Lower lobe of right lung (tissue), 2 donors: ENCODE measurements around the gene GPR180. TPM values are rescaled to one million over a fixed set of nuclear protein-coding genes. Genes with fewer than 3 reads are reported as not detected.

Experiments used
- ATAC-seq, 2 donors: fragments of 200-7000 bp; cut with Tn5 transposase; one replicate each; pipeline ENCODE4 v1.9.1; 2020 to 2022; ENCODE audit warnings: mild to moderate bottlenecking in 2 of 2, moderate library complexity in 2 of 2
- DNase-seq: peaks from one replicate; pipeline ENCODE4 v3.0.0-alpha.2; 2020
- H3K27ac ChIP-seq: fragments of 200-600 bp; one replicate; pipeline ENCODE4 v1.8.0; 2022
- H3K27me3 ChIP-seq: fragments of 200-600 bp; one replicate; pipeline ENCODE4 v1.8.0; 2022; ENCODE audit warnings: low read depth
- H3K36me3 ChIP-seq: fragments of 200-600 bp; one replicate; pipeline ENCODE4 v1.8.0; 2022; ENCODE audit warnings: mild to moderate bottlenecking
- H3K4me1 ChIP-seq: fragments of 200-600 bp; one replicate; pipeline ENCODE4 v1.8.0; 2022
- H3K4me3 ChIP-seq: fragments of 200-600 bp; one replicate; pipeline ENCODE4 v1.8.0; 2022; ENCODE audit warnings: mild to moderate bottlenecking
- H3K9me3 ChIP-seq: fragments of 200-600 bp; one replicate; pipeline ENCODE4 v1.8.0; 2022
- CTCF ChIP-seq: fragments of 200-600 bp; IDR thresholded peaks from one replicate; pipeline ENCODE4 v1.8.0; 2022; ENCODE audit warnings: antibody characterized with exemption, mild to moderate bottlenecking
- intact Hi-C: fragments of 100-400 bp; cut with DNase I; formaldehyde crosslinking; loops from one replicate; pipeline ENCODE4 v1.11.0; 2022
- total RNA-seq: library from RNA; stranded (reverse); fragmentation: NEBNext Ultra II Directional; extraction: Animal tissue kit (Norgen Biotek cat#: 25700); gene quantifications from one replicate; pipeline ENCODE4 v1.2.1, GENCODE V29; 2021
- donor health status: DM: no; HTN: yes; CAD: no; lungs with severe emphysema.

GPR180 gene
- total RNA-seq, 1 donor from 2014 or later, result 5.5 TPM

DNA sequence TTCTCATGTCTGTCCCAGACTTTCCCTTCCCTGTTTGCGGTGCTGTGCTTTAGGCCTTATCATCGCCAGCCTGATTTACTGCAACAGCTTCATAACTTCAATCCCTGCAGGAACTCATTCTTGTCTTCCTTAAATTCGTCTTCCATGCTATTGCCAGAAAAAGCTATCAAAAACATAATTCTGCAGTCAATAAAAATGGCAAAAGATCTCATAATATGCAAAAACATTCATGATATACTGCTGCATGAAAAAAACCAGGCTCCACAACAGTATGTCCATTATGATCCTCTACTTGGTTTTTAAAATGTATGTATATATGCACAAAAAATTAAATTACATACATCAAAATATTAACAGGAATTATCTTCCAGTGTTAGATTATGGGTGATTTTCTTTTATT, 34.1 kb upstream of the GPR180 start:
- intact Hi-C loops, result no loop called here
- no peaks in the 10 kb centered on the region for H3K27me3 ChIP-seq
- H3K27ac ChIP-seq, result no peak overlapping the region
- H3K36me3 ChIP-seq, result peaks cover 26% of the 10 kb centered on the region
- no peaks in the 10 kb centered on the region for H3K4me1 ChIP-seq
- H3K9me3 ChIP-seq, result no peaks in the 10 kb centered on the region
- ATAC-seq (no peak), DNase-seq (no peak)
- no peak for TF ChIP-seq CTCF
- no peak overlapping the region for H3K4me3 ChIP-seq

DNA sequence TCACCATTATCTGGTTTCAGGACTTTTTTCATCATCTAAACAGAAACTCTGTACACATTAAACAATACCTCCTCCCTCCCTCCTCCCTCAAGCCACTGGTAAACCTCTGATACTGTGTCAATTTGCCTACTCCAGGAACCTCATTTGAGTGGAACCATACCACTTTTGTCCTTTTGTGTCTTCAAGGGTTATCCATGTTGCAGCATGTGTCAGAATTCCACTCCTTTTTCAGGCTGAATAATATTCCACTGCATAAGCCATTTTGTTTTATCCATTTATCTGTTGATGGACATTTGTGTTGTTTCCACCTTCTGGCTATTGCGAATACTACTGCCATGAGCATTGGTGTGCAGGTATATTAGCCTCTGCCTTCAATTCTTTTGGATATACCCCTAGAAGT, 33.2 kb upstream of the GPR180 start:
- ATAC-seq, result no peak
- H3K9me3 ChIP-seq, result no peaks in the 10 kb centered on the region
- intact Hi-C loops, result no loop called here
- no peak overlapping the region for H3K4me3 ChIP-seq
- no peak for DNase-seq
- H3K27me3 ChIP-seq, result no peaks in the 10 kb centered on the region
- H3K27ac ChIP-seq, result no peak overlapping the region
- peaks cover 35% of the 10 kb centered on the region for H3K36me3 ChIP-seq
- H3K4me1 ChIP-seq, result no peaks in the 10 kb centered on the region
- no peak for TF ChIP-seq CTCF

DNA sequence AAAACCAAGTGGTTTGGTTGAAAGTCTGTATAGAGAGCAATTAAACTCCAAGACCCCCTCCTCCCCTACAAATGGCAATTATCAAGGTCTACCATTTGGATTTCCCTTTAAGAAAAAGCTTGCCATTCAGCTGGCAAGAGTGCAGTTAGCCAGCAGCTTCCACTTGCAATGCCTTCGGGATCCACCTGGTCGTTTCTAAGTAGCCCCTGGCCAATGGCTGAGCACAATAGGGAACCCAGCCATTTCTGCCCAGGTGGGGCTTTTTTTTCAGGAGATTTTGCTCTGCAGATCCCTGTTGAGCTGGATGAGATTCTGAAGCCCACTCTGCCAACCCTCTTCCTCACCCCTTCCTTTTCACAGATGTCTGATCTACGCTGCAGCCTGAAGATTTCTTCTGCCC, 32.0 kb upstream of the GPR180 start:
- TF ChIP-seq CTCF, result no peak
- intact Hi-C loops, result no loop called here
- no peaks in the 10 kb centered on the region for H3K4me1 ChIP-seq
- H3K9me3 ChIP-seq, result no peaks in the 10 kb centered on the region
- H3K27ac ChIP-seq, result no peak overlapping the region
- H3K27me3 ChIP-seq, result no peaks in the 10 kb centered on the region
- ATAC-seq (no peak), DNase-seq (no peak)
- H3K36me3 ChIP-seq, result peaks cover 47% of the 10 kb centered on the region
- no peak overlapping the region for H3K4me3 ChIP-seq

- no peak for TF ChIP-seq CTCF
- Histone ChIP-seq H3K4me3 (no peak overlapping the region), H3K9me3 (no peaks in the 10 kb centered on the region), H3K36me3 (peaks cover 96% of the 10 kb centered on the region), H3K27me3 (no peaks in the 10 kb centered on the region), H3K27ac (no peak overlapping the region), H3K4me1 (no peaks in the 10 kb centered on the region)
- ATAC-seq (no peak), DNase-seq (no peak)
- intact Hi-C loops, result no loop called here
These were observed 22.6 kb upstream of the GPR180 start for GRCh38 chr13:94579063-94579462.

DNA sequence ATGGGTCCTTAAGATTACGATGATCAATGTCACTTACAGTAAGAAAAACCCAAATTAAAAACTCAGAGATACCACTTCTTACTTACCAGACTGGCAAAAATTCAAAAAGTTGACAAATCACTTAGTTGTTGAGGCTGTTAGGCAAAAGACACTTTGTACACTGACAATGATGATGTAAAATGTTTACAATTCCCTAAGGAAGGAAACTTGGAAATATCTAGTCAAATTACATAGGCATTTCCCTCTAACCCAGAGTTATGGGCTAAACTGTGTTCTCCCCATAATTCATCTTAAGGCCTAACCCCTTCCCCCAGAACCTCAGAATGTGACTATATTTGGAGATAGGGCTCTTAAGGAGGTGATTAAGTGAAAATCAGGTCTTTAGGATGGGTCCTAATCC, 17.7 kb upstream of the GPR180 start:
- intact Hi-C loops, result no loop called here
- H3K4me3 ChIP-seq, result no peak overlapping the region
- peaks cover 76% of the 10 kb centered on the region for H3K36me3 ChIP-seq
- H3K9me3 ChIP-seq, result no peaks in the 10 kb centered on the region
- no peak for TF ChIP-seq CTCF
- ATAC-seq (no peak), DNase-seq (no peak)
- H3K27ac ChIP-seq, result no peak overlapping the region
- H3K27me3 ChIP-seq, result no peaks in the 10 kb centered on the region
- H3K4me1 ChIP-seq, result no peaks in the 10 kb centered on the region

DNA sequence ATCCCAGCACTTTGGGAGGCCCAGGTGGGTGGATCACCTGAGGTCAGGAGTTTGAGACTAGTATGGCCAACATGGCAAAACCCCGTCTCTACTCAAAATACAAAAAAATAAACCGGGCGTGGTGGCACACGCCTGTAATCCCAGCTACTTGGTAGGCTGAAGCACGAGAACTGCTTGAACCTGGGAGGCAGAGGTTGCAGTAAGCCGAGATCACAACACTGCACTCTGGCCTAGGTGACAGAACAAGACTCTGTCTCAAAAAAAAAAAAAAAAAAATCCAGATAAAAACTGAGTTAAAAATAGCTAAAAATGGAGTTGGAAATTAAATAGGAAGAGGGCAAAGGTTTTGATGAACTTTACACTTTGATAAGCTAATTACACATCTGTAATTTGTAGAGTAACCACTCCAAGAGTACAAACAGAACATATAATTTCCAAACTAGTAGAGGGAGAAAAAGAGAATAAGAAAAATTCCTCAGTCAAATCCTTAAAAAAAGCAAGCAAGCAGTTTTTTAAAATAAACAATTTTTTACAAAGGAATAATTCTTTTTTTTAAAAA, 16.0 kb upstream of the GPR180 start:
- ATAC-seq, result no peak
- Histone ChIP-seq H3K27me3 (no peaks in the 10 kb centered on the region), H3K36me3 (peaks cover 72% of the 10 kb centered on the region), H3K4me3 (no peak overlapping the region), H3K9me3 (no peaks in the 10 kb centered on the region), H3K27ac (no peak overlapping the region), H3K4me1 (no peaks in the 10 kb centered on the region)
- no peak for TF ChIP-seq CTCF
- no peak for DNase-seq
- intact Hi-C loops, result no loop called here
